Measurements from ENCODE around the gene GOLGA7B.

DNA sequence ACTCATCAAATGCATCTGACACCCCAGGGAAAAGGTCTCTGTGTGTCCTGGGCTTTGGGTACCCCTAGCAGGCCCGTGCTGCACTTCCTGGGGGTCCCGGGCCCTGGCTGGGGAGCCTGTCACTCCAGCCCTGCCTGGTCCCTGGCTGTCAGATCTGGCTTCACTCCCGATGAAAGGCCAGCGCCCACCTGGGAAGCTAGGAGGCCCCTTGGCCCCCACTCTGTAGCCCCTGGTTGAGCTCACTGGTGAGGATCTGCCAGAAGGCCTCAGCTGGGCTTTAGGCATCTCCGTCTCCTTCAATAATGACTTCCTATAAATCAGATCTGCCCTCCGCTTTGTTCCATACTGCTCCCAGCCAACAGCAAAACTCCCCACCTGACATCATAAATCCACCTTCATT, 64.0 kb downstream of the GOLGA7B start:
- no peak for TF ChIP-seq CTCF (IDR thresholded peaks at IDR 0.05)
- TF ChIP-seq YY1 (IDR thresholded peaks at IDR 0.05; ENCODE audit: low read depth), result no peak
- TF ChIP-seq FOXM1 (IDR thresholded peaks at IDR 0.05; ENCODE audit: low read depth), result no peak
- TF ChIP-seq TAF1 (IDR thresholded peaks at IDR 0.05; ENCODE audit: borderline replicate concordance, low read depth, low read length), result no peak

Measured in SK-N-SH (cell line).